Activated naive CD4-positive, alpha-beta T cell (primary cell): ENCODE results near the gene RASGEF1C.

Source experiments
- DNase-seq, 4 experiments: peaks; one replicate each; lab custom pipeline; 2025; lab: John Stamatoyannopoulos, UW

RASGEF1C gene

DNA sequence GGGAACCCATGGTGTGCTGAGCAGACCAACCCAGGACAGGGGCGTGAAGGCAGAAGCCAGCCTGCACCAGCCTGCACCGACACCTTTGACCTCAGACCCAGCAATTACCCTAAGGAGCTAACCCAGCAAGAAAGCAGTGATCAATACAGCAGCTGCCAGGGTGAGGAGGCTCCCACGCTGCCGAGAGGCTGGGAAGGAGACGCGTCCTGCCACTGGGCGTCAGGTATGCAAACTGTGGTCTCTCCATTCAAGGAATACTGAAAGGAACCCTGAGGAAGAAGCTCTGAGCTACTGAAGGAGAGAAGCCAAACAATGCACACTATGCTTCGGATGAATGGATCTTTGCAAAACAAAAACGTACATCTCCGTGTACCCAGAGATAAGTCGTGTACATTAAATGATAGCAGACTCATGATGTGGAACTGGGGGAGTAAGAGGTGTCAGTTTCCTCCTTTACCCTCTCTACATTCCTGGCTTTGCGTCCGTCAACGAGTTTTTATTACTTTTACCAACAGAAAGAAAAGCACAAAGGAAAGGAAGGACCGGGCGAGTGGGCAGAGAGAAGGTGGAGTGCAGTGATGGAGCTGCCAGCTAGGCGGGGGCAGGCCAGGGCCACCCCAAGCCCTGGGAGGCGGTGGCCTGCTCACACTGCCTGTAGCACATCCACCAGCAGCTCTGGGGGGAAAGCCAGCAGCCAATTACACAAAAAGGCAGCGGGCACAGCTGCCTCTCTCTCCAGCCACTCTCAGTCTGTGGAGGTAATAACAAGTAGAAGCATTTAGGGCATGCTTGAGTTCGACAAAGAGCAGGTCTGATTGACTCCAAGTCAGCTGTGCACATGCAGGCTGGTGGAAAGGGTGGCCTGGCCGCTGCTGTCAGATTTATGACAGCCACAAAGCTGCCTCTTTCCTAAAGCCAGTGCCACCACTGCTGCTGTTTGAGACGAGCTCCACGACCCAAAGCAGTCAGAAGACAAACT lies 29.3 kb downstream of the RASGEF1C start:
- DNase-seq: no peak

DNA sequence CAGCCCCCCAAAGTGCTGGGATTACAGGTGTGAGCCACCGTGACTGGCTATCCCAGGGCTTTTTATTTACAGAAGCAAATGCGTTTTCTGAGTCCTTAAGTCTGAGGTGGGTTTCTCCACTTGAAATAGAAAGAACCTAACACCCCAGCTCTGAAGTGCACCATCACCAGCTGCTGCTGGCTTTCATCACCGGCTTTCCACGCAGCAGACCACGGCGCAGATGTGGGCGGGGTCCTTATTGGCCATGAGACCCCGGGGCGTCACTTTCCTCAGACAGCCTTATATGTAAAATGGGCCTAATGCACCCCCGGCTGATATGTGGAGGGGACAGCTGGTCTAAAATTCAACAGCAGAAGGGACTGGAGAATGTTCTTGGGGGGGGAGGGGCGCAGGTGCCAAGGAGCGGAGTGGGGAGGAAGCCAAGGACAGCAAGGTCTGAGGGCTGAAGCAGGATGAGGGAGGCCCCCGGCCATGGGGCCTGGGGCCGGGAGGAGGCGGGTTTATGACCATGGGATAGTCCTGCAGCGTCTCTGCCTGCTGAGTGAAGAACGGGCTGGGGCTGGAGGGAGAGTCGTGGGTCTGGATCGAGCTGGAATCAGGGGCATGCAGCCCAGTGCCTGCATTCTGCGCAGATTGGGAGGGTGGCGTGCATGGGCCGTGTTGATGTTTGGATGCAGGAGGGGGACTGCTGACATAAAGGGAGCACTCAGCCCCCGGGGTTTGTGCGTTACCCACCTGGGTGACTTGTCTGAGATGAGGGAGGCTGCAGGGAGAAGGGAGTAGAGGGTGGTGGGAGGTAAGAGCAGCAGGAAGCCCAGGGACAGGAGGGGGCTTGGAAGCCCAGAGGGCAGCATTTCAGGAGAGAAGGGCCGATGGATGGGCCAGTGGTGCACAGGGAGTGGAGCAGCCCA lies 30.2 kb downstream of the RASGEF1C start:
- DNase-seq: no peak

GRCh38 chr5:180176191-180176590 lies 32.8 kb downstream of the RASGEF1C start:
- no peak for DNase-seq

- no peak for DNase-seq
Observed at GRCh38 chr5:180175015-180175431, 34.0 kb downstream of the RASGEF1C start.

GRCh38 chr5:180174587-180174972 lies 34.4 kb downstream of the RASGEF1C start:
- no peak for DNase-seq

- no peak for DNase-seq
Observed at GRCh38 chr5:180173875-180174586, 35.0 kb downstream of the RASGEF1C start.

DNA sequence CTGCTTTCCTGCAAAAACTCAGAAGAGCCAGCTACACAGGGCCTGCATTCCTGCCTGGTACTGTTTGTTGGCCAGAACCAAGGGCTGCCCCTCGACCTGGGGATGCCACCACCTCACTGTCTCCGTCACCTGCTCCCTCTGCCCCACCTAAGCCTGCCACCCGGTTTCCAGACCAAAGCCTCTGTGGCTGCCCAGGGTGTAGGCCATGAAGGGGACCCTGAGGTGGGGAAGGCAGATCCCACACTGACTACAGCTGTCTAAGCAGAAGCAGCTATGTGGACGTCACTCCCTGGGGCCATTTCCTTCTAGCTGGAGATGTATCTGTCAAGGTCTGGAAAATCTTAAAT lies 35.8 kb downstream of the RASGEF1C start:
- no peak for DNase-seq

GRCh38 chr5:180172447-180173197 lies 36.4 kb downstream of the RASGEF1C start:
- DNase-seq: no peak

DNA sequence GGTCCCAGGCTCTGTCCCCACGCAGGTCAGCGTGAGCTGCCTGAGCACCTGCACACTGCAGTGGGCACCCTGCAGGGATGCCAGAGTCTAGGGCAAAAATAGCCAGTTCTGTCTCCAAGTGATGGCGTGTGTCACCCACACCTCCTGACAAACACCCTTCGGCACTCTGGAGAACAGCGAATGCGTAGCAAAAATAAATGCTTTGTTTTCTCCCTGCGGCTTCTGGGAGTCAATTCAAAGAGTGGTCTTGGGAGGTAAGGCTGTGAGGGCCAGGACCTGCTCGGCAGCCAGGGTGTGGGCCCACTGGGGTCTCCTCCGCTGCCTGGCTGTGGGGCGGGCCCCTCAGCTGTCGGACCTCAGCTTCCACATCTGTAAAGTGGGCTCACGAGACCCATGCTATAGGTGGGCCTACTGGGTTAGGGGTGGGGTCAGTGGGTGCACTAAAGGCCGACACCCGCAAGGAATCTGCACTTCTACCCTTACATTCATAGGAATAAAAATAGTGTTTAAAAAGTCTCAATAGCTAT lies 37.4 kb downstream of the RASGEF1C start:
- DNase-seq: no peak

- no peak for DNase-seq
Observed at GRCh38 chr5:180170810-180171567, 38.0 kb downstream of the RASGEF1C start.

DNA sequence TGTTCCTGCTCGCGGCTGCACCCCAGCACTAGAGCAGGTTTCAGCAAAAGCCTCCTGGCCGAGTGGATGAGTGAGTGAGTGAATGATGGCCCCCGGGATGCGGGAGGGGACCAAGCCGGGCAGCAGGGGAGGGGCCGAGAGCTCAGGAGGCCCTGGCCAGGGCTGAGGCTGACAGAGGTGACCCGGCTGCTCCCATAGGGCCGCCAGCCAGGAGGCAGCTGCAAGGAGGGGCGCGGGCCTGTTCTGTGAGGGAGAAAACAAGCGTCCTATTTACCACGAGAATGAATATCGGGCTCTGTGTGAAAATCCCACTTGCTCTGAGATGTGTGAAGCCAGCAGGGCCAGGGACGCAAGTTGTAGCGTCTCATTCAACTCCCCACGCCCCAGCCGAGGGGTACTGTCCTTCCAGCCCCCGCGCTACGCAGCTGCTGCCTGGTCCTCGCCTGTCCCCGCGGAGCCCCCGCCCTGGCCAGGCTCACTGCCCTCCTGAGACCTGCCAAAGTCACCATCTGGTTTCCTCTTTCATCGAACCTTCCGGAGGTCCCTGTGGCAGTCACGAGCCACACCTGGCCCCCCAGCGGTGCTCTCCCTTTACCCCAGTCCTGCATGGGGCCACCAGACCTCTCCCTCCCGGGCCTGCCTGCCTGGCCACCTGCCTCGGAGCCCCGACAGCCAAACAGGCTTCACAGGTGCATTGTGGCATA lies 38.8 kb downstream of the RASGEF1C start:
- DNase-seq: no peak

GRCh38 chr5:180169248-180170105 lies 39.5 kb downstream of the RASGEF1C start:
- no peak for DNase-seq

DNA sequence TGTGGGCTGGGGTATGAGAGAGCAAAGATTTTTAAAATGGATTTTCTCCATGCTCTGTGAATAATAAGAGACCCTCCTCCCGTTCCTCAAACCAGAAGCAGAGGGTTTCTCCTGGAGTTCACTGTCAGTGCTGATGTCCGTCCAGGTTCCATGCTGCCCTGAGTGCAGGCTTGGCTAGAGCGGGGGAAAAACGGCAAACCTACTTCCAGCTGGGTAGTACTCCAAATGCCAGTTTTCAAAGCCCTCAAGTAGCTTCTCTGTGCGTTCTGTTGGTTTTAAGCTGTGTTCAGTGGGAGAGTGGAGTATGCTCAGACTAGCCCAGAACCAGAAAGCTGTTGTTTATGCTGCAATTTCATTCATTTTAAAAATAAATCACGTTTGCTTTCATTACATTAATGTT lies 40.3 kb downstream of the RASGEF1C start:
- DNase-seq: no peak

DNA sequence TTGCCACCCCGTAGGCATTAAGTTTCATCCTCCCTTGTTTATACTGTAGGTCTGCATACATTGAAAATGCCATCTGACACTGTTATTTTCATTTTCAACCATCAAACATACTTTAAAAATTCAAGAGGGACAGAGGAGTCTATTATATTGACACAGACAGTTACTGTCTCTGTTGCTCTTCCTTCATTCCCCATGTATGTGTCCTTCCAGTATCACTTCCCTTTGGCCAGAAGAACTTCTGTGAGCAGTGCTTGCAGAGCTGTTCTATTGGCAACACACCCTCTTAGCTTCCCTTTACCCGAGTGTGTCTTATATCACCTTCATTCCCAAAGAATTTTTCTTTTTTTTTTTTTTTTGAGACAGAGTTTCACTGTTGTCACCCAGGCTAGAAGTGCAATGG lies 42.8 kb downstream of the RASGEF1C start:
- no peak for DNase-seq

GRCh38 chr5:180162304-180162661 lies 46.7 kb downstream of the RASGEF1C start:
- no peak for DNase-seq

GRCh38 chr5:180161420-180162303 lies 47.3 kb downstream of the RASGEF1C start:
- no peak for DNase-seq

- DNase-seq: no peak
Observed at GRCh38 chr5:180160789-180161188, 48.2 kb downstream of the RASGEF1C start.

GRCh38 chr5:180160215-180160614 lies 48.8 kb downstream of the RASGEF1C start:
- DNase-seq: no peak
